ENCODE data around the gene FAF1.

DNA sequence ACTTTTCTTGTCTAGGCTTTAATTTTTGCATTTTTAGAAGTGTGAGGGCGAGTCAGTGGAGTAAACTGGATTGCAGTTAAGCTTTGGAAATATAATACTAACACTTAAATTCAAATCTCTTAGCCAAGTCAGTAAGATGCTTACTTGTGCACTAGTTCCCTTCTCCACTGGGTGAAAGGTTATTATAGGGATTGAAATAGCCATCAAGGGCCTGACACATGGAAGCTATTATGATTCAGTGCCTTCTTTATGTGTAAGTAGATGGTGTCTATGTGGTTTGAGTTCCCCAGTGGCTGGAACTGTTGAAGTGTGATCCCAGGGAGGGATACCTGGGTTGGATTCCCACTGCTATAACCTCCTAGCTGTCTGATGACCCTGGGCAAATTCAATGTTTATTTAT, 512.1 kb downstream of the FAF1 start:
- no peak for TF ChIP-seq POLR2A (IDR thresholded peaks at IDR 0.05)
- TF ChIP-seq, protein P1, sequence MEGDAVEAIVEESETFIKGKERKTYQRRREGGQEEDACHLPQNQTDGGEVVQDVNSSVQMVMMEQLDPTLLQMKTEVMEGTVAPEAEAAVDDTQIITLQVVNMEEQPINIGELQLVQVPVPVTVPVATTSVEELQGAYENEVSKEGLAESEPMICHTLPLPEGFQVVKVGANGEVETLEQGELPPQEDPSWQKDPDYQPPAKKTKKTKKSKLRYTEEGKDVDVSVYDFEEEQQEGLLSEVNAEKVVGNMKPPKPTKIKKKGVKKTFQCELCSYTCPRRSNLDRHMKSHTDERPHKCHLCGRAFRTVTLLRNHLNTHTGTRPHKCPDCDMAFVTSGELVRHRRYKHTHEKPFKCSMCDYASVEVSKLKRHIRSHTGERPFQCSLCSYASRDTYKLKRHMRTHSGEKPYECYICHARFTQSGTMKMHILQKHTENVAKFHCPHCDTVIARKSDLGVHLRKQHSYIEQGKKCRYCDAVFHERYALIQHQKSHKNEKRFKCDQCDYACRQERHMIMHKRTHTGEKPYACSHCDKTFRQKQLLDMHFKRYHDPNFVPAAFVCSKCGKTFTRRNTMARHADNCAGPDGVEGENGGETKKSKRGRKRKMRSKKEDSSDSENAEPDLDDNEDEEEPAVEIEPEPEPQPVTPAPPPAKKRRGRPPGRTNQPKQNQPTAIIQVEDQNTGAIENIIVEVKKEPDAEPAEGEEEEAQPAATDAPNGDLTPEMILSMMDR (IDR thresholded peaks at IDR 0.05), result no peak
